ENCODE results near the gene DNAH8. TPM values are rescaled to one million over a fixed set of nuclear protein-coding genes. Genes with fewer than 3 reads are reported as not detected.

Gene DNAH8
- total and polyA plus RNA-seq, 4 donors = 0.01 to 0.37 (median 0.11) TPM

DNA sequence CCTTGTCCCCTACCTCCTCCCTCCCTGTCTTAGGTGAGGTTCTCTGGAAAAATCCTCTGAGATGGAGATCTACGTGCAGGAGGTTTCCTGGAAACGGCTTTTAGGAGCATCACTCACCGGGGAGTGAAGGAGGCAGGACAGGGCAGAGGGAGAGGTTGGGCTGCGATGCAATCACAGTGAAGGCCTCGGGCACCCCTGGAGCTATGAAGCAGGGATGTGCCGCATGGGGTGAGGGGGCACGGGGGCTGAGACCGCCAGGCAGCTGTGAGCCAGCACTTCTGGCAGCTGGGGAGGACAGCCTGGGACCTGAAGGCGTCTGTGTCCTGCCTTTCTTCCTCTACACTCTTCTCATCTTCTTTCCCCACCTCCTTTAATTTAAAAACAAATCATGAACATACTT, 320.6 kb downstream of the DNAH8 start:
- H3K27me3 ChIP-seq (ENCODE audit: control insufficient read depth in 3 of 3, insufficient read depth in 3 of 3, low read length in 2 of 3) = peaks cover 0 to 29% (median 21%) of the 10 kb centered on the region in 3 donors
- no peak overlapping the region for H3K9ac ChIP-seq (ENCODE audit: insufficient read depth in 1 of 2, low read length in 2 of 2)
- H3K4me1 ChIP-seq (ENCODE audit: control insufficient read depth in 5 of 5, insufficient read depth in 5 of 5, low read length in 5 of 5) = peaks cover 0 to 7% (median 4%) of the 10 kb centered on the region in 5 donors
- H3K27ac ChIP-seq (ENCODE audit: low read depth in 1 of 2, low read length in 1 of 2) = no peak overlapping the region
- H3K36me3 ChIP-seq (ENCODE audit: control insufficient read depth in 4 of 4, insufficient read depth in 4 of 4, low read length in 4 of 4) = no peaks in the 10 kb centered on the region
- ATAC-seq (ENCODE audit: insufficient read depth, low FRiP score) (no peak), DNase-seq (no peak)
- H3K9me3 ChIP-seq (ENCODE audit: control insufficient read depth in 4 of 4, insufficient read depth in 3 of 4, low read length in 3 of 4) = no peaks in the 10 kb centered on the region
- H3K4me3 ChIP-seq = no peak overlapping the region
- 48 to 63% methylated on average over 9 of the region's 9 CpGs for WGBS, 2 donors
- TF ChIP-seq, protein P1, sequence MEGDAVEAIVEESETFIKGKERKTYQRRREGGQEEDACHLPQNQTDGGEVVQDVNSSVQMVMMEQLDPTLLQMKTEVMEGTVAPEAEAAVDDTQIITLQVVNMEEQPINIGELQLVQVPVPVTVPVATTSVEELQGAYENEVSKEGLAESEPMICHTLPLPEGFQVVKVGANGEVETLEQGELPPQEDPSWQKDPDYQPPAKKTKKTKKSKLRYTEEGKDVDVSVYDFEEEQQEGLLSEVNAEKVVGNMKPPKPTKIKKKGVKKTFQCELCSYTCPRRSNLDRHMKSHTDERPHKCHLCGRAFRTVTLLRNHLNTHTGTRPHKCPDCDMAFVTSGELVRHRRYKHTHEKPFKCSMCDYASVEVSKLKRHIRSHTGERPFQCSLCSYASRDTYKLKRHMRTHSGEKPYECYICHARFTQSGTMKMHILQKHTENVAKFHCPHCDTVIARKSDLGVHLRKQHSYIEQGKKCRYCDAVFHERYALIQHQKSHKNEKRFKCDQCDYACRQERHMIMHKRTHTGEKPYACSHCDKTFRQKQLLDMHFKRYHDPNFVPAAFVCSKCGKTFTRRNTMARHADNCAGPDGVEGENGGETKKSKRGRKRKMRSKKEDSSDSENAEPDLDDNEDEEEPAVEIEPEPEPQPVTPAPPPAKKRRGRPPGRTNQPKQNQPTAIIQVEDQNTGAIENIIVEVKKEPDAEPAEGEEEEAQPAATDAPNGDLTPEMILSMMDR (IDR thresholded peaks at IDR 0.05; ENCODE audit: control extremely low read depth, extremely low read depth) = no peak

DNA sequence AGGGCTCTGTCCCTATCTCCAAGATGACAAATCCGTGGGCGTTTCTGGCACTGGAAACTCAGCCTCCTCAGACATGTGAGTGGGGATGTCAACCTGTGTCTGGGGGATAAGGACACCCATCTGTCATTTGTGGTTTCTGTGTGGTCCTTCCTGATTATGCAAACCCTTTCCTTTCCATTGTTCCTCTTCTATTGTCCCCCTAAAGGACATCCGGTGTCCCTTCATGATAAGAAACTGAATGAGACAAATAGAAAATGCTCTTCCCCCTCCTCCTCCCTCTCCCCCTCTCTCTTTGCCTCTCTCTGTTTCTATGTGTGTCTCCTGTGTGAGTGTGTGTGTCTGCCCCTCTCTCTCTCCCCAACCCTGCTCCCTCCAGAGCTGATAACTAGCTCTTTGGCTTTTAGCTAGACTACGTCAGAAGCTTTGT, 322.0 kb downstream of the DNAH8 start:
- TF ChIP-seq, protein P1 (IDR thresholded peaks at IDR 0.05; ENCODE audit: control extremely low read depth, extremely low read depth) = no peak
- no peak overlapping the region for H3K9ac ChIP-seq (ENCODE audit: insufficient read depth in 1 of 2, low read length in 2 of 2)
- H3K27me3 ChIP-seq (ENCODE audit: control insufficient read depth in 3 of 3, insufficient read depth in 3 of 3, low read length in 2 of 3) = peaks cover 0 to 29% (median 21%) of the 10 kb centered on the region in 3 donors
- DNase-seq (no peak), ATAC-seq (ENCODE audit: insufficient read depth, low FRiP score) (no peak)
- no peaks in the 10 kb centered on the region for H3K36me3 ChIP-seq (ENCODE audit: control insufficient read depth in 4 of 4, insufficient read depth in 4 of 4, low read length in 4 of 4)
- H3K27ac ChIP-seq (ENCODE audit: low read depth in 1 of 2, low read length in 1 of 2) = no peak overlapping the region
- peaks cover 0 to 7% (median 4%) of the 10 kb centered on the region in 5 donors for H3K4me1 ChIP-seq (ENCODE audit: control insufficient read depth in 5 of 5, insufficient read depth in 5 of 5, low read length in 5 of 5)
- no peak overlapping the region for H3K4me3 ChIP-seq
- 27 to 30% methylated on average over 4 of the region's 4 CpGs for WGBS, 2 donors
- H3K9me3 ChIP-seq (ENCODE audit: control insufficient read depth in 4 of 4, insufficient read depth in 3 of 4, low read length in 3 of 4) = peaks cover 0 to 4% (median 0%) of the 10 kb centered on the region in 4 donors

DNA sequence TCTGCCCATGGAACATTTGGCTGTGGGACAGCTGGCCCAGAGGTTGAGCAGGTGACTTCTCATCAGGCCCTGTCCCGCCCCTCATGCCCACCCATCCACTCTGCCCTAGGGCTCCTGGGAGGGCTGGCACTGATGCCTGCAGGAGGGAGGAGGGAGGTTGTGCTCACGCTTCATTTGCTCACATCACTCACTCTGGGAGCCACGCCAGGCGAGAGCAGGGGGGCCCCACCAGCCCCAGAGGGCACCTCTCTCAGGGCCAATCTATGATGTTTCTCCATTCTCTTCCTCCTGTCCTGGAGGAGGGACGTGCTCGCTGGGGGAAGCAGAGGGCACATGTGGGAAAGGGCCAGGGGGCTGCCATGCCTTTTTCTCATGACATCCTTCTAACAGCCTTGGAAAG, 322.6 kb downstream of the DNAH8 start:
- ATAC-seq (ENCODE audit: insufficient read depth, low FRiP score) = no peak
- TF ChIP-seq, protein P1 (IDR thresholded peaks at IDR 0.05; ENCODE audit: control extremely low read depth, extremely low read depth) = no peak
- DNase-seq = no peak
- Histone ChIP-seq H3K27me3 (ENCODE audit: control insufficient read depth in 3 of 3, insufficient read depth in 3 of 3, low read length in 2 of 3) (peaks cover 0 to 27% (median 21%) of the 10 kb centered on the region in 3 donors), H3K4me1 (ENCODE audit: control insufficient read depth in 5 of 5, insufficient read depth in 5 of 5, low read length in 5 of 5) (peaks cover 0 to 7% (median 4%) of the 10 kb centered on the region in 5 donors), H3K36me3 (ENCODE audit: control insufficient read depth in 4 of 4, insufficient read depth in 4 of 4, low read length in 4 of 4) (no peaks in the 10 kb centered on the region), H3K4me3 (no peak overlapping the region), H3K9me3 (ENCODE audit: control insufficient read depth in 4 of 4, insufficient read depth in 3 of 4, low read length in 3 of 4) (peaks cover 0 to 4% (median 0%) of the 10 kb centered on the region in 4 donors), H3K27ac (ENCODE audit: low read depth in 1 of 2, low read length in 1 of 2) (no peak overlapping the region), H3K9ac (ENCODE audit: insufficient read depth in 1 of 2, low read length in 2 of 2) (no peak overlapping the region)
- 64 to 70% methylated on average over 6 of the region's 6 CpGs for WGBS, 2 donors
